ENCODE measurements around the gene WDR33.

The WDR33 gene

GRCh38 chr2:127651971-127652550, 158.9 kb downstream of the WDR33 start:
- DNase-seq: no peak

GRCh38 chr2:127651381-127651809, 159.6 kb downstream of the WDR33 start:
- no peak for DNase-seq
